LNCaP clone FGC (cell line): Measurements from ENCODE around the gene USP6NL.

ENCODE experiments used
- DNase-seq: peaks from one replicate; pipeline ENCODE4 v3.0.0-alpha.2; 2011; ENCODE audit warnings: low read depth
- H3K4me3 ChIP-seq: 2 replicates; pipeline ENCODE4 v1.5.1; 2011; ENCODE audit warnings: mild to moderate bottlenecking, low read depth, low read length, control low read depth
- TF ChIP-seq, protein P1 (sequence below): IDR thresholded peaks from 2 replicates; pipeline ENCODE4 v1.5.1; 2012; ENCODE audit warnings: mild to moderate bottlenecking; ENCODE audit not compliant: control insufficient read depth, insufficient read depth; ENCODE audit errors: extremely low read depth

Gene USP6NL

DNA sequence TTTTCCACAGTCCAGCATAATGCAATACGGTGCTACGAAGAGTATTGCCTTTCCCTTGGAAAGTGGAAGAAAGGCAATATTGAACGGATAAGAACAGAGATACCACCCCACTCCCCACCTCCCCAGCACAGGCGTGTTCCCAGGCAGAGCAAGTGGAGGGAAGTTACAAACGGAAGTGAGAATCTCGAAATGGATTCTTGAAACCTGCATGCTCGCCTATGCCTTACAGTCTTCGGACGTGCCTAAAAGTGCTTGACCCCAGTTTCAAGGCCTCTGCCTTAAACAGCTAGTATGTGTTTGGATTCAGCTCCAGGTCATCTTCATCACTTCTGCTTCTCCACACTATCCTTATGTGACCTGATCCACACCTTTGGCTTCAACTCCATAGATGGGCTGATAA, 35.0 kb upstream of the USP6NL start:
- TF ChIP-seq, protein P1, sequence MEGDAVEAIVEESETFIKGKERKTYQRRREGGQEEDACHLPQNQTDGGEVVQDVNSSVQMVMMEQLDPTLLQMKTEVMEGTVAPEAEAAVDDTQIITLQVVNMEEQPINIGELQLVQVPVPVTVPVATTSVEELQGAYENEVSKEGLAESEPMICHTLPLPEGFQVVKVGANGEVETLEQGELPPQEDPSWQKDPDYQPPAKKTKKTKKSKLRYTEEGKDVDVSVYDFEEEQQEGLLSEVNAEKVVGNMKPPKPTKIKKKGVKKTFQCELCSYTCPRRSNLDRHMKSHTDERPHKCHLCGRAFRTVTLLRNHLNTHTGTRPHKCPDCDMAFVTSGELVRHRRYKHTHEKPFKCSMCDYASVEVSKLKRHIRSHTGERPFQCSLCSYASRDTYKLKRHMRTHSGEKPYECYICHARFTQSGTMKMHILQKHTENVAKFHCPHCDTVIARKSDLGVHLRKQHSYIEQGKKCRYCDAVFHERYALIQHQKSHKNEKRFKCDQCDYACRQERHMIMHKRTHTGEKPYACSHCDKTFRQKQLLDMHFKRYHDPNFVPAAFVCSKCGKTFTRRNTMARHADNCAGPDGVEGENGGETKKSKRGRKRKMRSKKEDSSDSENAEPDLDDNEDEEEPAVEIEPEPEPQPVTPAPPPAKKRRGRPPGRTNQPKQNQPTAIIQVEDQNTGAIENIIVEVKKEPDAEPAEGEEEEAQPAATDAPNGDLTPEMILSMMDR = no peak
- no peak for DNase-seq
- no peak overlapping the region for H3K4me3 ChIP-seq

DNA sequence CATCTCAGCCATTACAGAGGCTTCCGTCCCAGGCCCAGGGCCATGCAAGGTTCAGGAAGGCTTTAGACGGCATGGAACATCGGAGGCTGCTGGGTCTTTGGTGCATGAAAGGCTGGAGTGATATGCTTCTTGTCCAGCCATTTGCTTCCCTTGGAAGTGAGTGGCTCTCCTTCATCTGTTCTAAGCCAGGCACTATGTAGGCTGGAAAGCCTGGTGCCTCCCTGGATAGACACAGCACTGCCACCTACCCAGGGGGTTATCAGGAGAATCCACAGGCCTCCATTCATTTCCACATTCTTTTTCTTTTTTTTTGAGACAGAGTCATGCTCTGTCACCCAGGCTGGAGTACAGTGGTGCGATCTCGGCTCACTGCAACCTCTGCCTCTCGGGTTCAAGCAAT, 31.6 kb upstream of the USP6NL start:
- TF ChIP-seq, protein P1 = no peak
- DNase-seq = no peak
- H3K4me3 ChIP-seq = no peak overlapping the region

DNA sequence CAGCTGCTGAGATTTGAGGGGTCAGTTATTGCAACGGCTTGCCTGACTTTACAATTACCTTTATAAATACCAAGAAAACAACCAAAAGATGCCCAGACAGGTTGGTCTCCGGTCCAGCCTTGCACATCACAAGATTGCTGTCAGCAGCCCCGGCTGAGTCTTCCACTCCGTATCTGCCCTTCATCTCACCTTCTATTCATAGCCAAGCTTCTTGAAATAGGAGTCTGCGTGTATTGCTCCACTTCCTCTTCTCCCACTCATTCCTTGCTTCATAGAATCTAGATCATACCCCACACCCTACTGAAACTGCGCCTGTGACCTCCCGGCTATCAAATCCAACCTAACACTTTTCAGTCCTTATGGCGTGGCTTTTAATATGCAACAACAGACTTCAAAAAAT, 31.1 kb upstream of the USP6NL start:
- no peak overlapping the region for H3K4me3 ChIP-seq
- no peak for DNase-seq
- TF ChIP-seq, protein P1 = no peak

DNA sequence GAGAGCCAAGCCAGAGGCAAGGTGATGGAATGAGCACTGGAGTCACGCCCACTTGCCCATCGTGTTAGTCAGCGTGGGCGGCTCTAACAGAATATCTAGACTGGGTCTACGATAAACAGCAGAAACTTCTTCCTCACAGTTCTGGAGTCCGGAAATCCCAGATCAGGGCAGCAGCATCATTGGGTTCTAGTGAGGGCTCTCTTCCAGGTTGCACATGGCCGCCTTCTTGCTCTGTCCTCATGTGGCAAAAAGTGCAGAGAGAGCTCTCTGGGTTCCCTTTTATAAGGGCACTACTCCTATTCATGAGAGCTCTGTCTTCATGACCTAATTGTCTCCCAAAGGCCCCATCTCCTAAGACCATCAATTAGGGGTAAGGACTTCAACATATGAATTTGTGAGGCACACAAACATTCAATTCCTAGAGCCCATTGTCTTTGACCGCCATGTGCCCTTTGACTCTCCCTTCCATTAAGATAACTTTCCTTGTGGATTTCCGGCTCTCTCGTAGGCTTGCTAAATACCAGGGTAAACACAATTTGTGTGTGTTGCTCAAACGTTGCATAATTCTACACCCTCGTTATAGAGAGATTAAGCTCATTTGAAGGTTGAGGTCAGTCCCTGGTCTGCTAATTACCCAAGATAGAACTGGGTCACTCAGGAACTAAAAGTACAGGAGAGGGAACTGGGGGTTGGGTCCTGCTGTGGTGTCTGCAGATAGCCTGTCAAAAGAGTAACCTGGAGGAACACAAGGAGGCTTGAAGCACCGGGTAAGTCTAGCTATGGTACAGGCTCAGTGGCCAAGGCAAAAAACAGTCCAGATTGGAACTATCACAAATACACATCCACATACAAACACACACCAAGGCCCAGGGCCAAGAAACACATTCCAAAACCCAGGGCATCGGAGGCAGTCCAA, 28.7 kb upstream of the USP6NL start:
- no peak for DNase-seq
- H3K4me3 ChIP-seq = no peak overlapping the region
- TF ChIP-seq, protein P1 = no peak

DNA sequence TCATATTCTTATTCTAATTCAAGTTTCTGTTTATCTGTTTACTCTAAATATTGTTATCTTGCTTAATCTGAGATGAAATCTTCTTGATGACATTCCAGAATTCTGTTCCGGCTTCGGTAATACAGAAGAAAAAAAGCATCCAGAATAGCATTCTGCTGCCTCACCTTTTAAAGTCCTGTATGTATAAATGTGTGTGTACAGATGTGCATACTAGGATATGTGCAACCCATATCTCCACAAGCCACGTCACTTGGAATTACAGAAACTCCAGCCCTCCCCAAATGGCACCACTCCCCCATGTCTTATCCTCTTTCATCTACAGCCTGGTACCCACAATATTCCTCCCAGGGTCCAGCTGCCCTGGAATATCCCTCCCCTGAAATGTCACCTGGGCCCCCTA, 27.9 kb upstream of the USP6NL start:
- no peak for DNase-seq
- H3K4me3 ChIP-seq = no peak overlapping the region
- TF ChIP-seq, protein P1 = no peak

DNA sequence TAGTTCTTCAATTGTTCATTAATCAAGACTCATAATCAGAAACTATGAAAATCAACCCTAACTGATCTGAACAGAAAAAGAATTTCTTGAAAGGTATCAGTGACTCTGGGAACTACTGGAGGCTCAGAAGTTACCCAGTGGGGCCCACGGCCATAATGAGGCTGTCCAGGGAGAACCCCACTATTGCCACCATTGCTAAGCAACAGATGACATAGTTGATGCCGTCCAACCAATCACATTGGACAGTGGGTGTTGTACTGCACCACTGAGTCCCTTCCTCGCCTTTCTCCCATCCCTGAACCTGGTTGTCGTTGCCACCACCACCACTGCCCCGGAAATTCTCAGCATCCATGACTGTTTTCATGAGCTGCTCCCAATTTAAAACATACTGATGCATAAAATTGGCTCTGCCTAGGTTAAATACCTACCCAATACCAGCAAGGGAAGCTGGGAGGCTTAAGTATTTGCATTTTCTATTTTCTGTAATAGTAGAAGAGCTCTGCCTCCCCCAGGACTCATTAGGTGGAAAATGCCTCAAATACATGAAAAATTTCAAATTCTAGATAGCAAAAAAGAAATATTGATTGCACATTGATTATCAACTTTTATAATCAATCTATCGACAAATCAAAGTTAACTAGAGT, 26.7 kb upstream of the USP6NL start:
- H3K4me3 ChIP-seq = no peak overlapping the region
- TF ChIP-seq, protein P1 = no peak
- no peak for DNase-seq
